H9 (cell line): ENCODE results near the gene CORO2B. TPM values are rescaled to one million over a fixed set of nuclear protein-coding genes. Genes with fewer than 3 reads are reported as not detected.

Experiments used
- DNase-seq: peaks from one replicate; pipeline ENCODE4 v3.0.0-alpha.2; 2017
- H2AFZ ChIP-seq: one replicate; pipeline ENCODE4 v1.6.1; 2013; ENCODE audit warnings: mild to moderate bottlenecking, low read length, control low read depth, moderate library complexity
- H2AK5ac ChIP-seq: 2 replicates; pipeline ENCODE4 v1.6.1; 2013; ENCODE audit warnings: low read length, control low read depth, mixed read lengths; ENCODE audit not compliant: insufficient read length
- H2BK120ac ChIP-seq: one replicate; pipeline ENCODE4 v1.6.1; 2013; ENCODE audit warnings: low read depth, mild to moderate bottlenecking, low read length, control low read depth, inconsistent platforms; ENCODE audit not compliant: poor library complexity, severe bottlenecking
- H2BK12ac ChIP-seq: 2 replicates; pipeline ENCODE4 v1.6.1; 2013; ENCODE audit warnings: low read length, control low read depth, mixed read lengths, low read depth; ENCODE audit not compliant: insufficient read length
- H2BK15ac ChIP-seq: 2 replicates; pipeline ENCODE4 v1.6.1; 2013; ENCODE audit warnings: low read depth, low read length, control low read depth
- H2BK20ac ChIP-seq: one replicate; pipeline ENCODE4 v1.6.1; 2013; ENCODE audit warnings: low read depth, mild to moderate bottlenecking, low read length, control low read depth, inconsistent platforms; ENCODE audit not compliant: poor library complexity, severe bottlenecking
- H2BK5ac ChIP-seq: 2 replicates; pipeline ENCODE4 v1.6.1; 2013; ENCODE audit warnings: low read length, control low read depth, mixed read lengths; ENCODE audit not compliant: insufficient read length
- H3K14ac ChIP-seq: 2 replicates; pipeline ENCODE4 v1.6.1; 2013; ENCODE audit warnings: low read length, control low read depth; ENCODE audit not compliant: insufficient read depth
- H3K18ac ChIP-seq: 2 replicates; pipeline ENCODE4 v1.6.1; 2013; ENCODE audit warnings: low read depth, mild to moderate bottlenecking, mixed read lengths, low read length, control low read depth; ENCODE audit not compliant: insufficient read length
- H3K23ac ChIP-seq: 2 replicates; pipeline ENCODE4 v1.6.1; 2013; ENCODE audit warnings: low read length, control low read depth, mixed read lengths, low read depth; ENCODE audit not compliant: insufficient read length
- H3K23me2 ChIP-seq: 2 replicates; pipeline ENCODE4 v1.6.1; 2013; ENCODE audit warnings: low read depth, mild to moderate bottlenecking, mixed read lengths, low read length, control low read depth; ENCODE audit not compliant: insufficient read length, poor library complexity, severe bottlenecking
- H3K27ac ChIP-seq: 2 replicates; pipeline ENCODE4 v1.5.1; 2013; ENCODE audit warnings: low read length, control low read depth, mixed read lengths, low read depth; ENCODE audit not compliant: insufficient read length
- H3K27me3 ChIP-seq: 2 replicates; pipeline ENCODE4 v1.6.1; 2013; ENCODE audit warnings: low read length, control low read depth, inconsistent platforms; ENCODE audit not compliant: insufficient read depth
- H3K4ac ChIP-seq: 2 replicates; pipeline ENCODE4 v1.6.1; 2013; ENCODE audit warnings: low read depth, mild to moderate bottlenecking, control low read depth, inconsistent platforms, low read length, moderate library complexity
- H3K4me1 ChIP-seq: 2 replicates; pipeline ENCODE4 v1.6.1; 2013; ENCODE audit warnings: low read length, control low read depth, inconsistent platforms; ENCODE audit not compliant: insufficient read depth
- H3K4me2 ChIP-seq: 2 replicates; pipeline ENCODE4 v1.6.1; 2013; ENCODE audit warnings: low read length, control low read depth, mixed read lengths; ENCODE audit not compliant: insufficient read length, insufficient read depth
- H3K56ac ChIP-seq: 2 replicates; pipeline ENCODE4 v1.6.1; 2013; ENCODE audit warnings: low read depth, mild to moderate bottlenecking, mixed read lengths, low read length, control low read depth; ENCODE audit not compliant: insufficient read length
- H3K79me1 ChIP-seq: 2 replicates; pipeline ENCODE4 v1.6.1; 2013; ENCODE audit warnings: low read depth, mild to moderate bottlenecking, moderate library complexity, low read length, control low read depth, inconsistent platforms; ENCODE audit not compliant: insufficient read depth, poor library complexity, severe bottlenecking
- H3K79me2 ChIP-seq: 2 replicates; pipeline ENCODE4 v1.6.1; 2013; ENCODE audit warnings: low read length, control low read depth, inconsistent platforms; ENCODE audit not compliant: insufficient read depth
- H3K9ac ChIP-seq: 2 replicates; pipeline ENCODE4 v1.6.1; 2013; ENCODE audit warnings: low read length, control low read depth, mixed read lengths; ENCODE audit not compliant: insufficient read length; ENCODE audit errors: extremely low read depth
- H3K9me3 ChIP-seq: one replicate; pipeline ENCODE4 v1.6.1; 2013; ENCODE audit warnings: low read depth, low read length, inconsistent platforms; ENCODE audit not compliant: control insufficient read depth
- H3T11ph ChIP-seq: one replicate; pipeline ENCODE4 v1.6.1; 2013; ENCODE audit warnings: mild to moderate bottlenecking, low read length, control low read depth, inconsistent platforms
- H4K20me1 ChIP-seq: one replicate; pipeline ENCODE4 v1.6.1; 2013; ENCODE audit not compliant: control insufficient read depth, insufficient read length, insufficient read depth
- H4K5ac ChIP-seq: 2 replicates; pipeline ENCODE4 v1.6.1; 2013; ENCODE audit warnings: low read depth, mild to moderate bottlenecking, mixed read lengths, low read length, control low read depth; ENCODE audit not compliant: insufficient read length
- H4K8ac ChIP-seq: replicated peaks from 2 replicates; pipeline ENCODE4 v1.6.1; 2013; ENCODE audit warnings: low read length, control low read depth, mixed read lengths, low read depth; ENCODE audit not compliant: insufficient read length
- H4K91ac ChIP-seq: 2 replicates; pipeline ENCODE4 v1.6.1; 2013; ENCODE audit warnings: low read depth, mild to moderate bottlenecking, moderate library complexity, mixed read lengths, low read length, control low read depth; ENCODE audit not compliant: insufficient read length
- H3K27ac Mint-ChIP-seq, 3 experiments: 2 replicates in 2 of 3; 3 replicates in 1 of 3; pipeline ENCODE4 v1.8.0; 2020 to 2021; ENCODE audit warnings: mixed read lengths in 3 of 3, mild to moderate bottlenecking in 1 of 3, moderate library complexity in 1 of 3
- H3K27me3 Mint-ChIP-seq: 2 replicates; pipeline ENCODE4 v1.8.0; 2021; ENCODE audit warnings: low read depth, mild to moderate bottlenecking, moderate library complexity, mixed read lengths
- H3K36me3 Mint-ChIP-seq, 3 experiments: 2 replicates in 2 of 3; 3 replicates in 1 of 3; pipeline ENCODE4 v1.8.0; 2020 to 2021; ENCODE audit warnings: low read depth in 3 of 3, mixed read lengths in 3 of 3; ENCODE audit not compliant: insufficient read depth in 1 of 3
- H3K4me1 Mint-ChIP-seq, 2 experiments: 2 replicates each; pipeline ENCODE4 v1.8.0; 2020; ENCODE audit warnings: mixed read lengths in 2 of 2
- H3K4me3 Mint-ChIP-seq, 2 experiments: 2 replicates in 1 of 2; 3 replicates in 1 of 2; pipeline ENCODE4 v1.8.0; 2020 to 2021; ENCODE audit warnings: mild to moderate bottlenecking in 2 of 2, mixed read lengths in 2 of 2, moderate library complexity in 1 of 2
- H3K9me3 Mint-ChIP-seq, 2 experiments: 2 replicates in 1 of 2; 3 replicates in 1 of 2; pipeline ENCODE4 v1.8.0; 2020; ENCODE audit warnings: mild to moderate bottlenecking in 2 of 2, mixed read lengths in 2 of 2, moderate library complexity in 1 of 2
- CTCF ChIP-seq: fragments of 200-600 bp; sonication (generic); conservative IDR thresholded peaks from 3 replicates; pipeline ENCODE4 v1.8.0; 2021; ENCODE audit warnings: antibody characterized with exemption, mild to moderate bottlenecking
- WGBS: extraction: QIAGEN DNeasy Blood & Tissue Kit; methylation state at CpG from one replicate; pipeline ENCODE4 v1.1.7; 2013; ENCODE audit warnings: missing lambda C conversion rate, low lambda C conversion rate, mixed read lengths; ENCODE audit not compliant: insufficient read length; ENCODE audit errors: extremely low coverage; 5-methylcytosine and 5-hydroxymethylcytosine counted together
- total RNA-seq: library from RNA; stranded (reverse); gene quantifications from 2 replicates; pipeline ENCODE4 v1.2.1, GENCODE V29; 2021

Gene CORO2B
- total RNA-seq, 1 experiment from 2014 or later = 3.1 TPM

GRCh38 chr15:68537506-68537905 lies 41.3 kb upstream of the CORO2B start:
- DNase-seq = no peak
- Mint-ChIP-seq H3K27me3 (peaks cover 2% of the 10 kb centered on the region; the same call in 1 of the 2 replicates), H3K4me3 (no peak overlapping the region), H3K27ac (no peak overlapping the region), H3K4me1 (no peaks in the 10 kb centered on the region), H3K36me3 (peaks cover 3 to 11% (median 7%) of the 10 kb centered on the region in 3 experiments), H3K9me3 (peaks cover 18% of the 10 kb centered on the region in 2 experiments; a peak in 4 of 5 replicates)
- Histone ChIP-seq H3K18ac (no peak overlapping the region), H2BK12ac (no peak overlapping the region), H3K27ac (no peak overlapping the region), H4K91ac (no peak overlapping the region), H2AK5ac (no peak overlapping the region), H3T11ph (no peak overlapping the region), H3K4me1 (no peaks in the 10 kb centered on the region), H3K79me1 (no peaks in the 10 kb centered on the region), H3K23me2 (no peaks in the 10 kb centered on the region), H3K23ac (no peak overlapping the region), H2BK5ac (no peak overlapping the region), H3K14ac (no peak overlapping the region), H2BK20ac (no peak overlapping the region), H3K79me2 (no peaks in the 10 kb centered on the region), H3K4ac (no peak overlapping the region), H3K27me3 (no peaks in the 10 kb centered on the region), H3K9ac (no peak overlapping the region), H3K56ac (no peak overlapping the region), H2AFZ (no peak overlapping the region), H3K4me2 (no peak overlapping the region), H4K5ac (no peak overlapping the region), H2BK15ac (no peak overlapping the region), H2BK120ac (no peak overlapping the region), H3K9me3 (no peaks in the 10 kb centered on the region), H4K20me1 (no peaks in the 10 kb centered on the region), H4K8ac (no peak overlapping the region)
- TF ChIP-seq CTCF = no peak
- no CpG with 5 or more reads among the region's 7 CpGs for WGBS
